DMS153 treated with DMSO at 0.1 percent for 48 hours (cell line): Measurements from ENCODE around the gene LRG1.
"Not testable (repeated sequence)": the region's sequence is repeated elsewhere in the genome, so short reads cannot be mapped to it uniquely, and the experiment has no call there.

ENCODE experiments used
- DNase-seq: peaks from one replicate; lab custom pipeline; 2025; ENCODE audit not compliant: unreplicated experiment; lab: John Stamatoyannopoulos, UW

The LRG1 gene

GRCh38 chr19:4576016-4576933 is 36.4 kb upstream of the LRG1 start:
- no peak for DNase-seq

- no peak for DNase-seq
These were observed 35.6 kb upstream of the LRG1 start for GRCh38 chr19:4575267-4576015.

GRCh38 chr19:4573682-4574081 is 33.8 kb upstream of the LRG1 start:
- DNase-seq = no peak

DNA sequence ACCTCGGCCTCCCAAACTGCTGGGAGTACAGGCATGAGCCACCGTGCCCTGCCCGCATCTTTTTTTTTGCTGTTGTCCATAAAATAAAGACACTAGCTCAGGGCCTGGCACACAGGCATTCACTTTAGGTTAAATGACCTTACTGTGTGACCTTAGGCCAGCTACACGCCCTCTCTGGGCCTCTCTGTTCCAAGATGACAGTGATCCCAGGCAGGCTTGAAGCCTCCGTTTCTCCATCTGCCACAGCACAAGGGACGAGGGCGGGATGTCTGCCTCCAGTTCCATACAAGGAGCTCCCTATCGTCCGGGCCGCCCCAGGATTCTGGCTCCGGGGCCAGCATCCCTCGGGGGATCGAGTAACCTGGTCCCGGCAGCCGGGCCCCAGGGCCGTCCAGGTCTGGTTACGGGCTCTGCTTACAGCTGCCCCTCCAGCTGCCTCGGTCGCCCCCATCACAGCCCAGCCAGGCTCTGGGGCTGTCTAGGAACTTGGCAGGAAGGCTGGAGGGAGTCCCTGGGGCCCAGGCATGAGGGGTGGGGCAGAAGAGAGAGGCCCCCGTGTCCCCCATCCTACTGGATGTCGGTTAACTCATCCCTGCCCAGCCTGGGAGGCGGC is 31.6 kb upstream of the LRG1 start:
- no peak for DNase-seq

DNA sequence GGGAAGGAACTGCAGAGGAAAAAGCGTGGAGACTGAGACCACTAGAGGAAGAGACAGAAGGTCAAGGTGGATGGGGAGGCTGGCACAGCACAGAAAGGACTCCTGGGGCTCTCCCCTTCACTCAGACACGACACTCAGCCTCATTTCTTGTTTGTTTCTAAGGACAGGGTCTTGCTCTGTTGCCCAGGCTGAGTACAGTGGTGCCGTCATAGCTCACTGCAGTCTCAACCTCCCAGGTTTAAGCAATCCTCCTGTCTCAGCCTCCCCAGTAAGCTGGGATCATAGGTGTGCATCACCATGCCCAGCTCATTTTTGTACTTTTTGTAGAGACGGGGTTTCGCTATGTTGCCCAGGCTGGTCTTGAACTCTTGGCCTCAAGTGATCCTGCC is 31.1 kb upstream of the LRG1 start:
- DNase-seq = no peak

DNA sequence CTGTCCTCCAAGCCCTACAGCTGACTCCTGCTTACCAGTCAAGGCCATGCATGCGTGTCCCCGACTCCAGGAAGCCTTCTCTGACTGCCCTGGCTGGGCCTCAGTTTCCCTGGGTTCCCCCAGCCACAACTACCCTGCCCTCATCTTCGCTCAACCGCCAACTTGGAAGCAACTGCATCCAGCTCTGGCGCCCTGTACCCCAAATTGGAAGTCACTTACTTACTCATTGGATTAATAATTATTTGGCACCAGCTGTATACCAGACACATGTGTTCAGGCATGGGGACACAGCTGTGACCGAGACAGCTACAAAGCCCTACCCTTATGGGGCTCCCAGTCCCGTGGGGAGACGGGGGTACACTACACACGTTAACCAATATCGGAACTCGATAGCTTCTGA is 30.6 kb upstream of the LRG1 start:
- no peak for DNase-seq

- no peak for DNase-seq
These were observed 29.1 kb upstream of the LRG1 start for GRCh38 chr19:4568886-4569285.

DNA sequence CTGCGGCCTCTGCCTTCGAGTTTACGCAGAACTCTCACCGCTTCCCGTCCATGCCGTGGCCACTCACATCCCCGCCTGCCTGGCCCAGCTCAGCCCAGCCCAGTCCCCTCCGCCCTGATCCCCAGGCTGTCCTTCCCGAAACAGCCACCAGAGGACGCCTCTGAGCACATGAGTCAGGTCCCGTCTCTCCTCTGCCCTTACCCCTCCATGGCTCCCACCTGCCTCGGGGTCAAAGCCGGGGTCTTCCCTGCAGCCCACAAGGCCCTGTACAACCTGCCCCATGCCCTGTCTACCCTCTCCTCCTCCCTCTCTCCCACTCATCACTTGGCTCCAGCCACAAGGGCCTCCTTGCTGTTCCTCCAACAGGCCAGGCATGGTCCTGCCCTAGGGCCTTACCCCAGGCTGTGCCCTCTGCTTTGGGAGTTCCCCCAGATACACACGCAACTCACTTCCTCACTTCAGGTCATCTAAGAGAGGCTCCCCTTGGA is 27.8 kb upstream of the LRG1 start:
- peak; percentile 23 for DNase-seq

DNA sequence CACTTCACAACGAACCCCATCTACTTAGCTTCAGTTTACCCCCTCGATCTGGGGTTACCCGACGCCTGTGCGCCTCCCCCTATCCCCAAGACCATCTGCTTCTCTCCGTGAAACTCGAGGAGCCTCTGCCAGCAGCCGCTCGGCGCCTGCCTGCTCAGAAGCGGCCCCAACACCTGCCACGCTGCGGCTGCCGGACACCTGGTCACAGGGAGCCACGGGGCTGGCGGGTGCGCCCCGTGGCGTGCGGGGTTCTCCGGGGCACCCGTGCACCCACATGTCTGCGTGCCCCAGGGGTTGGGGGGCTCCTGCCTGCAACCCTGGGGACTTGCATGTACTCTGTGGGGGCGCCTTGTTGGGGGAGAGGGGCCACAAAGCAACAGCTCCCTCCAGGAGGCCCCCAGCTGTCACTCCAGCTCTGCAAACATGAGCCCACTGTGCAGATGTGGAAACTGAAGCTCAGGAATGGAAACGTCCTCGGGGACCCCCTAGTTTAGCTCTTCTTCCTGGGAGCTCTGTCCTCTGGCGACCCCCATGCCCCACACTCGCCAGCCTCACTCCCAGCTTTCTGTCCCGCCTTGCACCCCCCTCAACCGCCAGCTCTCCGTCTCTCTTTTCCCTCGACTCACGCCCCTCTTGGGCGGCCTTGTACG is 26.7 kb upstream of the LRG1 start:
- DNase-seq = no peak

- not testable (repeated sequence) for DNase-seq
These were observed 23.7 kb upstream of the LRG1 start for GRCh38 chr19:4563562-4563961.

DNA sequence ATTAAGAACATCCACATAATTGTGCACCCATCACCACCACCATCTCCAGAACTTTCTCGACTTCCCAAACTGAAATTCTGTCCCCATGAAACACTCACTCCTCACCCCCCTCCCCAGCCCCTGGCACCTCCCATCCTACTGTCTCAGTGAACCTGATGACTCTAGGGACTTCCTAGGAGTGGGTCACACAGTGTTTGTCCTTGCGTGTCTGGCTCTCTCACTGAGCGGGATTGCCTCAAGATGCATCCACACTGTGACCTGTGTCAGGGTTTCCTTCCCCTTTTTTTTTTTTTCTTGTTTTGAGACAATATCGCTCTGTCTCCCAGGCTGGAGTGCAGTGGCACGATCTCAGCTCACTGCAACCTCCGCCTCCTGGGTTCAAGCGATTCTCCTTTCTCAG is 22.2 kb upstream of the LRG1 start:
- not testable (repeated sequence) for DNase-seq

DNA sequence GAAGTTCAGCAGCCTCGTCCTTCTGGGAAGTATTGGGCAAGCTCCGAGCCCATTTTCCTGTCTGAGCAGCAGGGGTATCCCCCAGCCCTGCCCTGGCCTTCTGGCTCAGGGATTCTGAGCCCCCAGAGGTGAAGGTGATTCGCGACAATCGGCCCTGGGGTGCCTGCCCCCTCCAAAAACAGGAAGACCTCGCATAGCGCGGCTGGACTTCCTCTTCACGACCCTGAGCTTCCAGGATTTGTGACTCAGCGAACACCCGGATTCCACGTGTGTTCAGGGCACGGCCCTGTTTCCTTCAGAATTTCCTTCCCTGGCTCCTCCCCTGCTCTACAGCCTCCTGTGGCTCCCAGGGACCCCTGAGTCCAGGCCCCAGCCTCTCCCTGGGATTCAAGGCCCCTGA is 19.7 kb upstream of the LRG1 start, which contains the start of gene SEMA6B:
Gene SEMA6B, minus strand, starts transcription at position 116 of the 400 bp plus-strand sequence. CDS start 1,227 bp downstream, outside the sequence.
- DNase-seq = no peak

GRCh38 chr19:4557971-4558941 is 18.4 kb upstream of the LRG1 start:
- no peak for DNase-seq

DNA sequence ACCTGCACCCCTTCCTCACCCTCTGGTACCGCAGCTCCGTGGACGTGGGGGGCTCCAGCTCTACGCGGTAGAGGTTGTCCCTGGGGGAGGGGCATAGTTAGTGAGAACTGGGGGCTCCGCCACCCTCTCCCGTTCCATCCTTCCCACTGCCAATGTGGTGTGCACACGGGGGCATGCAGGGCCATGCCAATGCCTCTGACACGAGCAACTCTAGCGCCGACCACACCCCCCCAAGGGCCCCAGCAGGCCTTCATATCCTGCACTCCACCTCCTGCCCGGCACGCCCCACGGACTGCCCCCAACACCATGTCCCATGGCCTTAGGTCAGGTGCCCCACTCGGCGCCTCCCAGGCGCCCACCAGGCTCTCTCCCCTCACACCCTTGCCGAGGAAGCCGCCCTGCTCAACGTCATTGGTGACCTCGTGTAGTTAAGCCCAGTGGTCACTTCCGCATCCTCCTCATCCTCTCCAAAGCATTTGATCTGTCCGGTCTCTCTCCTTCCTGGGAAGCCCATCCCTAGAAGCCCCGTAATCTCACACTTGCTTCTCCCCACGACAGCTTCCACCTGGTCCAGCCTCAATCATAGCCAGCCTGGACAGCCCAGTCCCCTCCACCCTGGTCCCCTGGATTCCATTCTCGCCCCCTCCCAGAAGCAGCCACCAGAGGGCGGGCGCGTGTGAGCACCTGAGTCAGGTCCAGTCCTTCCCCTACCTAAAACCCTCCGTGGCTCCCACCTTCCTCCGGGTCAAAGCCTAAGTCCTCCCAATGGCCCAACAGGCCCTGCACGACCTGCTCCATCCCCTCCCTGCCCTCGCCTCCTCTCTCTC is 17.5 kb upstream of the LRG1 start:
- DNase-seq = no peak

DNA sequence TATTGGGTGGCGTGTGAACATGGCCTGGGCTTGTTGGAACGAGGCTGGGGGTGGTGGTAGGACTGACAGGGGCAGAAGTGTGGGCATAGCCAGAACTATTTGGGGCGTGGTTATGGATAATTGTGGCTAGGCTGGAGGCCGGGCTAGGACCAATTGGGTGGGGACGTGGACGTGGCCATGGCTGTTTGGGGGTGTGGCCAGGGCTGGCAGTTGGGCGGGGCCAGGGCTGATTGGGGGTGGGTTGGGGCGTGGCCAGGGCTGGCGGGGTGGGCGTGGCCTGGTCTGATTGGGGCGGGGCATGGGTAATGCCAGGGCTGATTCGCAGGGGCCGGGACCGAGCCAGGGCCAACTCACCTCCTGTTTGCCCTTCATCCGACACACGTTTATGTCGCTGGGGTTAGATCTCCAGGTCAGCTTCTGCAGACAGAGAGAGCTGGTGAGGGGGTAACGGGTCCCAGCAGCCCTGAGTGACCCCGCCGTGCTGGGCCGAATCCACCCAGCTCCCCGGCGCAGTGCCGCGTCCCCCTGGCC is 16.8 kb upstream of the LRG1 start:
- no peak for DNase-seq

GRCh38 chr19:4555657-4556561 is 16.1 kb upstream of the LRG1 start:
- no peak for DNase-seq

DNA sequence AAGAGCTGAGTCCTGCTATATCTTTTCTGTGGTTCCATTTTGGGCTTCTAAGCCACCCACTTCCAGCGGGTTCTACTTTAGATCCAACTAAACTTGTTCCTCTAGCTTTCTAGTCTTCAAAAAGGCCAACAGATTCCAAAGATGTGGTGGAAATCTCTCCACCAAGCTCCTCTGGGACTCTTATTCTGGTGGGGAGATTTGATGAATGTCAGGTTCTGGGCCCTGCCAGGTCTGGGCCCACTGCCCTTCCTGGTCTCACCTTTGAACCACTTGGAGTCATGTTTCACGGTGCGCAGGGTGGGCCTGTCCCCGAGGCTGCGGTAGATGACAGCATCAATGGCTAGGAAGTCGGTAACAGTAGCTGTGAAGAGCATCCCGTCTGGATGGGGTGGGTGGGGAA is 14.9 kb upstream of the LRG1 start:
- no peak for DNase-seq

GRCh38 chr19:4553775-4554174 is 13.9 kb upstream of the LRG1 start:
- DNase-seq = no peak
